ENCODE measurements around the gene EIF3A.

The EIF3A gene

GRCh38 chr10:119105155-119105554 is 24.5 kb upstream of the EIF3A start:
- no peak for TF ChIP-seq EZH2phosphoT487 (conservative IDR thresholded peaks at IDR 0.05; ENCODE audit: low read length)
- no peak for TF ChIP-seq CTCF (IDR thresholded peaks at IDR 0.05; ENCODE audit: insufficient read depth, low read length, poor library complexity, severe bottlenecking)
- no peak overlapping the region for H2AFZ ChIP-seq (ENCODE audit: low read depth, low read length, severe bottlenecking)
- H3K79me2 ChIP-seq (ENCODE audit: insufficient read depth, low read length): peaks cover 13% of the 10 kb centered on the region
- H4K20me1 ChIP-seq (ENCODE audit: low read depth, low read length): no peaks in the 10 kb centered on the region
- H3K27me3 ChIP-seq (ENCODE audit: low read length): no peaks in the 10 kb centered on the region
- H3K9me3 ChIP-seq (ENCODE audit: insufficient read depth, low read length): no peaks in the 10 kb centered on the region
- H3K27ac ChIP-seq (ENCODE audit: low read depth, low read length): peak overlapping the region; percentile 72
- H3K4me3 ChIP-seq (ENCODE audit: insufficient read depth, low read length, poor library complexity, severe bottlenecking): peak overlapping the region; percentile 83
- H3K9me2 ChIP-seq (replicated peaks; ENCODE audit: insufficient read depth, low read length): no peaks in the 10 kb centered on the region
- no peaks in the 10 kb centered on the region for H3K36me3 ChIP-seq (ENCODE audit: low read length)
- H3K4me2 ChIP-seq (ENCODE audit: low read depth, low read length, poor library complexity, severe bottlenecking): peak overlapping the region; percentile 97
- peak overlapping the region; percentile 71 for H3K9ac ChIP-seq (ENCODE audit: low read length)
- H3F3A ChIP-seq (ENCODE audit: insufficient read depth): peaks cover 36% of the 10 kb centered on the region

- H4K20me1 ChIP-seq (ENCODE audit: low read depth, low read length): no peaks in the 10 kb centered on the region
- peak overlapping the region; percentile 71 for H3K9ac ChIP-seq (ENCODE audit: low read length)
- TF ChIP-seq EZH2phosphoT487 (conservative IDR thresholded peaks at IDR 0.05; ENCODE audit: low read length) (no peak), CTCF (IDR thresholded peaks at IDR 0.05; ENCODE audit: insufficient read depth, low read length, poor library complexity, severe bottlenecking) (no peak)
- no peaks in the 10 kb centered on the region for H3K36me3 ChIP-seq (ENCODE audit: low read length)
- peaks cover 13% of the 10 kb centered on the region for H3K79me2 ChIP-seq (ENCODE audit: insufficient read depth, low read length)
- no peaks in the 10 kb centered on the region for H3K27me3 ChIP-seq (ENCODE audit: low read length)
- H2AFZ ChIP-seq (ENCODE audit: low read depth, low read length, severe bottlenecking): peak overlapping the region; percentile 38
- no peaks in the 10 kb centered on the region for H3K9me2 ChIP-seq (replicated peaks; ENCODE audit: insufficient read depth, low read length)
- H3K4me3 ChIP-seq (ENCODE audit: insufficient read depth, low read length, poor library complexity, severe bottlenecking): peak overlapping the region; percentile 83
- H3F3A ChIP-seq (ENCODE audit: insufficient read depth): peaks cover 36% of the 10 kb centered on the region
- no peaks in the 10 kb centered on the region for H3K9me3 ChIP-seq (ENCODE audit: insufficient read depth, low read length)
- H3K4me2 ChIP-seq (ENCODE audit: low read depth, low read length, poor library complexity, severe bottlenecking): peak overlapping the region; percentile 97
- H3K27ac ChIP-seq (ENCODE audit: low read depth, low read length): peak overlapping the region; percentile 72
These were observed 24.0 kb upstream of the EIF3A start for GRCh38 chr10:119104654-119105015.

- Histone ChIP-seq H3K4me2 (ENCODE audit: low read depth, low read length, poor library complexity, severe bottlenecking) (peak within 1 kb of the TSS; percentile 97), H3K9ac (ENCODE audit: low read length) (peak within 1 kb of the TSS; percentile 71), H3K27me3 (ENCODE audit: low read length) (no peaks in the 10 kb centered on the region), H4K20me1 (ENCODE audit: low read depth, low read length) (no peaks in the 10 kb centered on the region), H3K27ac (ENCODE audit: low read depth, low read length) (peak within 1 kb of the TSS; percentile 88), H2AFZ (ENCODE audit: low read depth, low read length, severe bottlenecking) (peak within 1 kb of the TSS; percentile 46), H3K36me3 (ENCODE audit: low read length) (no peaks in the 10 kb centered on the region), H3K9me3 (ENCODE audit: insufficient read depth, low read length) (no peaks in the 10 kb centered on the region), H3F3A (ENCODE audit: insufficient read depth) (peaks cover 36% of the 10 kb centered on the region), H3K9me2 (replicated peaks; ENCODE audit: insufficient read depth, low read length) (no peaks in the 10 kb centered on the region), H3K4me3 (ENCODE audit: insufficient read depth, low read length, poor library complexity, severe bottlenecking) (peak within 1 kb of the TSS; percentile 83), H3K79me2 (ENCODE audit: insufficient read depth, low read length) (peaks cover 13% of the 10 kb centered on the region)
- TF ChIP-seq CTCF (IDR thresholded peaks at IDR 0.05; ENCODE audit: insufficient read depth, low read length, poor library complexity, severe bottlenecking) (no peak), EZH2phosphoT487 (conservative IDR thresholded peaks at IDR 0.05; ENCODE audit: low read length) (no peak)
These were observed 23.5 kb upstream of the EIF3A start, which contains the start of gene DENND10 for GRCh38 chr10:119103903-119104653. Gene DENND10 (plus strand): TSS chr10:119104113. CDS start chr10:119104143, 30 bp downstream.
